Astrocyte (in vitro differentiated cells and primary cell): Measurements from ENCODE around the gene TPGS1.

Experiments
- EZH2 ChIP-seq: IDR thresholded peaks from 2 replicates; pipeline ENCODE4 v1.6.1; 2012; ENCODE audit warnings: mild to moderate bottlenecking, low read length, inconsistent platforms; ENCODE audit not compliant: insufficient read depth
- TF ChIP-seq, protein P1 (sequence below): IDR thresholded peaks from 2 replicates; pipeline ENCODE4 v1.5.1; 2011; ENCODE audit warnings: low read depth, mild to moderate bottlenecking, inconsistent platforms, low read length, moderate library complexity; ENCODE audit not compliant: insufficient read depth

DNA sequence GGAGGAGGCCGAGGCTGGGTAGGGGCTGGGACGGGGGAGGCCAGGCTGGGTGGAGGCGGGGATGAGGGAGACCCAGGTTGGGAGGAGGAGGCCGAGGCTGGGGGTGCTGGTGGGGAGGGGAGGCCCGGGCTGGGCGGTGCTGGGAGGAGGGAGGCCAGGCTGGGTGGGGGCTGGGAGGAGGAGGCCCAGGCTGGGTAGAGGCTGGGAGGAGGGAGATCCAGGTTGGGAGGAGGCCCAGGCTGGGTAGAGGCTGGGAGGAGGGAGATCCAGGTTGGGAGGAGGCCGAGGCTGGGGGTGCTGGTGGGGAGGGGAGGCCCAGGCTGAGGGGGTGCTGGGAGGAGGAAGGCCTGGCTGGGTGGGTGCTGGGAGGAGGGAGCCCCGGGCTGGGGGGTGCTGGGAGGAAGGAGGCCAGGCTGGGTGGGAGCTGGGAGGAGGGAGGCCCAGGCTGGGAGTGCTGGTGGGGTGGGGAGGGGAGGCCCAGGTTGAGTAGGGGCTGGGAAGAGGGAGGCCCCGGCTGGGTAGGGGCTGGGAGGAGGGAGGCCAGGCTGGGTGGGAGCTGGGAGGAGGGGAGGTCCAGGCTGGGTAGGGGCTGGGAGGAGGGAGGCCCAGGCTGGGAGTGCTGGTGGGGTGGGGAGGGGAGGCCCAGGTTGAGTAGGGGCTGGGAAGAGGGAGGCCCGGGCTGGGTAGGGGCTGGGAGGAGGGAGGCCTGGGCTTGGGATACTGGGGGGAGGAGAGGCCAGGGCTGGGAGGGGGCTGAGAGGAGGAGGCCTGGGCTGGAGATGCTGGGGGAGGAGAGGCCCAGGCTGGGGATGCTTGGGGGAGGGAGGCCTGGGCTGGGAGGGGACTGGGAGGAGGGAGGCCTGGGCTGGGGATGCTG lies 10.7 kb downstream of the TPGS1 start:
- TF ChIP-seq, protein P1, sequence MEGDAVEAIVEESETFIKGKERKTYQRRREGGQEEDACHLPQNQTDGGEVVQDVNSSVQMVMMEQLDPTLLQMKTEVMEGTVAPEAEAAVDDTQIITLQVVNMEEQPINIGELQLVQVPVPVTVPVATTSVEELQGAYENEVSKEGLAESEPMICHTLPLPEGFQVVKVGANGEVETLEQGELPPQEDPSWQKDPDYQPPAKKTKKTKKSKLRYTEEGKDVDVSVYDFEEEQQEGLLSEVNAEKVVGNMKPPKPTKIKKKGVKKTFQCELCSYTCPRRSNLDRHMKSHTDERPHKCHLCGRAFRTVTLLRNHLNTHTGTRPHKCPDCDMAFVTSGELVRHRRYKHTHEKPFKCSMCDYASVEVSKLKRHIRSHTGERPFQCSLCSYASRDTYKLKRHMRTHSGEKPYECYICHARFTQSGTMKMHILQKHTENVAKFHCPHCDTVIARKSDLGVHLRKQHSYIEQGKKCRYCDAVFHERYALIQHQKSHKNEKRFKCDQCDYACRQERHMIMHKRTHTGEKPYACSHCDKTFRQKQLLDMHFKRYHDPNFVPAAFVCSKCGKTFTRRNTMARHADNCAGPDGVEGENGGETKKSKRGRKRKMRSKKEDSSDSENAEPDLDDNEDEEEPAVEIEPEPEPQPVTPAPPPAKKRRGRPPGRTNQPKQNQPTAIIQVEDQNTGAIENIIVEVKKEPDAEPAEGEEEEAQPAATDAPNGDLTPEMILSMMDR, result no peak
- TF ChIP-seq EZH2, result no peak
